ENCODE results near the gene KLF15.
"Not testable (repeated sequence)": the region's sequence is repeated elsewhere in the genome, so short reads cannot be mapped to it uniquely, and the experiment has no call there.

KLF15 gene

GRCh38 chr3:126346466-126346865 is 10.7 kb downstream of the KLF15 start:
- DNase-seq (ENCODE audit: low read depth in 2 of 2) = no peak

- no peak for DNase-seq (ENCODE audit: low read depth in 2 of 2)
Observed at GRCh38 chr3:126345641-126346460, 11.4 kb downstream of the KLF15 start.

GRCh38 chr3:126345231-126345630 is 12.0 kb downstream of the KLF15 start:
- DNase-seq (ENCODE audit: low read depth in 2 of 2) = no peak

- DNase-seq (ENCODE audit: low read depth in 2 of 2) = no peak
Observed at GRCh38 chr3:126344380-126345041, 12.7 kb downstream of the KLF15 start.

- DNase-seq (ENCODE audit: low read depth in 2 of 2) = no peak
Observed at GRCh38 chr3:126343649-126344035, 13.6 kb downstream of the KLF15 start.

GRCh38 chr3:126342991-126343648 is 14.1 kb downstream of the KLF15 start:
- no peak for DNase-seq (ENCODE audit: low read depth in 2 of 2)

- no peak for DNase-seq (ENCODE audit: low read depth in 2 of 2)
Observed at GRCh38 chr3:126342211-126342610, 15.0 kb downstream of the KLF15 start.

- no peak for DNase-seq (ENCODE audit: low read depth in 2 of 2)
Observed at GRCh38 chr3:126341755-126342150, 15.5 kb downstream of the KLF15 start.

- no peak for DNase-seq (ENCODE audit: low read depth in 2 of 2)
Observed at GRCh38 chr3:126340943-126341754, 16.1 kb downstream of the KLF15 start.

GRCh38 chr3:126340596-126340942 is 16.6 kb downstream of the KLF15 start:
- DNase-seq (ENCODE audit: low read depth in 2 of 2) = no peak

GRCh38 chr3:126340081-126340511 is 17.1 kb downstream of the KLF15 start:
- no peak for DNase-seq (ENCODE audit: low read depth in 2 of 2)

GRCh38 chr3:126339466-126339865 is 17.7 kb downstream of the KLF15 start:
- no peak for DNase-seq (ENCODE audit: low read depth in 2 of 2)

GRCh38 chr3:126338790-126339288 is 18.4 kb downstream of the KLF15 start:
- no peak for DNase-seq (ENCODE audit: low read depth in 2 of 2)

- no peak for DNase-seq (ENCODE audit: low read depth in 2 of 2)
Observed at GRCh38 chr3:126337980-126338651, 19.1 kb downstream of the KLF15 start.

GRCh38 chr3:126331812-126332336 is 25.3 kb downstream of the KLF15 start:
- DNase-seq (ENCODE audit: low read depth in 2 of 2) = not testable (repeated sequence)

- DNase-seq (ENCODE audit: low read depth in 2 of 2) = no peak
Observed at GRCh38 chr3:126329927-126330725, 27.1 kb downstream of the KLF15 start.

GRCh38 chr3:126326629-126327028 is 30.6 kb downstream of the KLF15 start:
- DNase-seq (ENCODE audit: low read depth in 2 of 2) = no peak

- no peak for DNase-seq (ENCODE audit: low read depth in 2 of 2)
Observed at GRCh38 chr3:126322181-126322967, 34.8 kb downstream of the KLF15 start.

GRCh38 chr3:126321490-126321889 is 35.7 kb downstream of the KLF15 start:
- no peak for DNase-seq (ENCODE audit: low read depth in 2 of 2)
